Measurements from ENCODE around the gene CES1. TPM values are rescaled to one million over a fixed set of nuclear protein-coding genes. Genes with fewer than 3 reads are reported as not detected.
"Not testable (repeated sequence)": the region's sequence is repeated elsewhere in the genome, so short reads cannot be mapped to it uniquely, and the experiment has no call there.

Gene CES1
- total and polyA plus RNA-seq, 10 donors: 9.1 to 142 (median 27.1) TPM

GRCh38 chr16:55811811-55812210 lies 21.1 kb downstream of the CES1 start:
- TF ChIP-seq, protein P1, sequence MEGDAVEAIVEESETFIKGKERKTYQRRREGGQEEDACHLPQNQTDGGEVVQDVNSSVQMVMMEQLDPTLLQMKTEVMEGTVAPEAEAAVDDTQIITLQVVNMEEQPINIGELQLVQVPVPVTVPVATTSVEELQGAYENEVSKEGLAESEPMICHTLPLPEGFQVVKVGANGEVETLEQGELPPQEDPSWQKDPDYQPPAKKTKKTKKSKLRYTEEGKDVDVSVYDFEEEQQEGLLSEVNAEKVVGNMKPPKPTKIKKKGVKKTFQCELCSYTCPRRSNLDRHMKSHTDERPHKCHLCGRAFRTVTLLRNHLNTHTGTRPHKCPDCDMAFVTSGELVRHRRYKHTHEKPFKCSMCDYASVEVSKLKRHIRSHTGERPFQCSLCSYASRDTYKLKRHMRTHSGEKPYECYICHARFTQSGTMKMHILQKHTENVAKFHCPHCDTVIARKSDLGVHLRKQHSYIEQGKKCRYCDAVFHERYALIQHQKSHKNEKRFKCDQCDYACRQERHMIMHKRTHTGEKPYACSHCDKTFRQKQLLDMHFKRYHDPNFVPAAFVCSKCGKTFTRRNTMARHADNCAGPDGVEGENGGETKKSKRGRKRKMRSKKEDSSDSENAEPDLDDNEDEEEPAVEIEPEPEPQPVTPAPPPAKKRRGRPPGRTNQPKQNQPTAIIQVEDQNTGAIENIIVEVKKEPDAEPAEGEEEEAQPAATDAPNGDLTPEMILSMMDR (IDR thresholded peaks at IDR 0.05 in 8 of 11, conservative IDR thresholded peaks at IDR 0.05 in 3 of 11): no peak
- TF ChIP-seq POLR2AphosphoS5 (IDR thresholded peaks at IDR 0.05): no peak
- no peak for TF ChIP-seq POLR2A (IDR thresholded peaks at IDR 0.05)
- DNase-seq: no peak
- no peak overlapping the region for H3K27ac ChIP-seq
- no peaks in the 10 kb centered on the region for H3K36me3 ChIP-seq
- H3K4me3 ChIP-seq: no peak overlapping the region
- H3K4me1 ChIP-seq: no peaks in the 10 kb centered on the region
- H3K27me3 ChIP-seq (replicated peaks in 1 of 7): peaks cover 0 to 6% (median 0%) of the 10 kb centered on the region in 7 donors
- 61 to 73% (median 68%) methylated on average over 4 of the region's 4 CpGs for WGBS, 5 donors
- no peaks in the 10 kb centered on the region for H3K9me3 ChIP-seq
- intact Hi-C loops (cut with DNase I; ENCODE audit: low total_unique reads): no loop called here

DNA sequence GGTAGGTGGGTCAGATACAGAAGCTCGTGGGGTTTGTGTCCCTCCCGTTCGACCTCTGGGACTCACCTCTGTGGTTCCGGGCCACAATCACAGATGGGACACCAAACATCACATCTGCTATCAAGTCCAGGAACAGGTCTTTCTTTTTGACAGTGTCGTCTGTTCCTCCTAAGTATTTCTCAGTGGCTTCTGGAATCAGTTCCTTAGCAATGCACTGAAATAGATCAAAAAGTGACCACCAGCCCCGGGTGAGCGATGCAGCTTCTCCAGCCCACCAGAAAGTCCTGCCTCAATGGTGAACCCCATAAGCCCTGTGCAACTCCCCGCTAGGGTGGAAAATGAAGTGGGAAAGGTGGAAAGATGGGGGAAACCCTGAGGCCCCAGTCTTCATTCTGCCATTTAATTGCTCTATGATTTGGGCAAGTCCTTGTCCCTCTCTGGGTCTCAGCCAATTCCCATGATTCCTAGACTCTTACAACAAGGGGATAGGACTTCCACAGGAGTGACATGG lies 22.4 kb downstream of the CES1 start:
- TF ChIP-seq POLR2AphosphoS5 (IDR thresholded peaks at IDR 0.05) (no peak), POLR2A (IDR thresholded peaks at IDR 0.05) (no peak)
- TF ChIP-seq, protein P1 (IDR thresholded peaks at IDR 0.05 in 8 of 11, conservative IDR thresholded peaks at IDR 0.05 in 3 of 11): no peak
- no peaks in the 10 kb centered on the region for H3K4me1 ChIP-seq
- peaks cover 0 to 6% (median 0%) of the 10 kb centered on the region in 7 donors for H3K27me3 ChIP-seq (replicated peaks in 1 of 7)

GRCh38 chr16:55809851-55810250 lies 23.0 kb downstream of the CES1 start:
- WGBS, 5 donors: 84 to 89% (median 86%) methylated on average over 4 of the region's 4 CpGs
- no peaks in the 10 kb centered on the region for H3K4me1 ChIP-seq
- no peaks in the 10 kb centered on the region for H3K36me3 ChIP-seq
- intact Hi-C loops (cut with DNase I; ENCODE audit: low total_unique reads): no loop called here
- TF ChIP-seq POLR2A (IDR thresholded peaks at IDR 0.05) (no peak), POLR2AphosphoS5 (IDR thresholded peaks at IDR 0.05) (no peak)
- TF ChIP-seq, protein P1 (IDR thresholded peaks at IDR 0.05 in 8 of 11, conservative IDR thresholded peaks at IDR 0.05 in 3 of 11): no peak
- no peaks in the 10 kb centered on the region for H3K9me3 ChIP-seq
- H3K4me3 ChIP-seq: no peak overlapping the region
- no peak for DNase-seq
- no peak overlapping the region for H3K27ac ChIP-seq
- H3K27me3 ChIP-seq (replicated peaks in 1 of 7): peaks cover 0 to 6% (median 0%) of the 10 kb centered on the region in 7 donors

More for the DNA sequence above, 22.4 kb downstream of the CES1 start:
- Histone ChIP-seq H3K9me3 (no peaks in the 10 kb centered on the region), H3K4me3 (no peak overlapping the region), H3K36me3 (no peaks in the 10 kb centered on the region), H3K27ac (no peak overlapping the region)
- 61 to 82% (median 75%) methylated on average over 8 of the region's 8 CpGs for WGBS, 5 donors
- intact Hi-C loops (cut with DNase I; ENCODE audit: low total_unique reads): no loop called here
- DNase-seq: no peak

GRCh38 chr16:55809386-55809785 lies 23.5 kb downstream of the CES1 start:
- intact Hi-C loops (cut with DNase I; ENCODE audit: low total_unique reads): no loop called here
- no peaks in the 10 kb centered on the region for H3K36me3 ChIP-seq
- no peaks in the 10 kb centered on the region for H3K4me1 ChIP-seq
- TF ChIP-seq, protein P1 (IDR thresholded peaks at IDR 0.05 in 8 of 11, conservative IDR thresholded peaks at IDR 0.05 in 3 of 11): no peak
- no peak for TF ChIP-seq POLR2AphosphoS5 (IDR thresholded peaks at IDR 0.05)
- no peak overlapping the region for H3K4me3 ChIP-seq
- no peaks in the 10 kb centered on the region for H3K9me3 ChIP-seq
- no peak overlapping the region for H3K27ac ChIP-seq
- DNase-seq: no peak
- 64 to 71% (median 67%) methylated on average over 5 of the region's 5 CpGs for WGBS, 5 donors
- peaks cover 0 to 6% (median 0%) of the 10 kb centered on the region in 7 donors for H3K27me3 ChIP-seq (replicated peaks in 1 of 7)

GRCh38 chr16:55808286-55808685 lies 24.6 kb downstream of the CES1 start:
- WGBS, 5 donors: 90% methylated on average over 1 of the region's 1 CpG; no CpG with 5 or more reads in 3 of the 5 donors
- H3K36me3 ChIP-seq; H3K27ac ChIP-seq; H3K4me3 ChIP-seq; intact Hi-C loops (cut with DNase I; ENCODE audit: low total_unique reads); H3K27me3 ChIP-seq (replicated peaks in 1 of 7); DNase-seq; H3K4me1 ChIP-seq; H3K9me3 ChIP-seq: not testable (repeated sequence)

- H3K27ac ChIP-seq; H3K4me3 ChIP-seq; H3K4me1 ChIP-seq; intact Hi-C loops (cut with DNase I; ENCODE audit: low total_unique reads); H3K27me3 ChIP-seq (replicated peaks in 1 of 7); H3K36me3 ChIP-seq; H3K9me3 ChIP-seq; DNase-seq: not testable (repeated sequence)
- no CpG with 5 or more reads among the region's 6 CpGs for WGBS, 5 donors
Observed at GRCh38 chr16:55805104-55805503, 27.8 kb downstream of the CES1 start.

DNA sequence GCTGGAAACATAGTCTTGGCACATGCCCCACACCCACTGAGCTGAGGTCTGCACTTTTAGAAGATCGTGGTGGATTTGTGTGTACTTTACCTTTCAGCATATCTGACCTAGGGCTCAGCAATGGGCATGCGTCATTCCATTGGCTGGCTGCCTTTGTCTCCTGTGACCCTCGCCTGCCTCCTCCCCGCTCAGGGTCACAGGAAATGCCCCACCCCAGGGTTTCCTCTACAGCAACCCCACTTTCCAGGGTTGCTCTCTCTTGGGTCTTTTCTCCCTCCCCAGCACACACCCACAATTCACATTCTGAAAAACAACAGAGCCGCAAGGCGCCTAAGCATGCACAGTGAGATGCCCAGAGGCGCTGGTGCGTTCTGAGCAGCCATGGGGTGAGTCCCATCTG lies 29.2 kb downstream of the CES1 start:
- H3K4me3 ChIP-seq; H3K4me1 ChIP-seq; H3K27me3 ChIP-seq (replicated peaks in 1 of 7); DNase-seq; H3K27ac ChIP-seq; H3K36me3 ChIP-seq; intact Hi-C loops (cut with DNase I; ENCODE audit: low total_unique reads); H3K9me3 ChIP-seq: not testable (repeated sequence)
- WGBS, 5 donors: no CpG with 5 or more reads among the region's 8 CpGs
